Activated CD8-positive, alpha-beta T cell treated with anti-CD3 and anti-CD28 coated beads, Interleukin-2, amount 10 ng/mL, durations not matched to agents 7 days and 5 days (primary cell): ENCODE results near the gene NREP. TPM values are rescaled to one million over a fixed set of nuclear protein-coding genes. Genes with fewer than 3 reads are reported as not detected.

ENCODE experiments used
- ATAC-seq: fragments of 150-1000 bp; cut with Tn5 transposase; one replicate; pipeline ENCODE4 v1.10.0; 2021; ENCODE audit warnings: moderate library complexity
- CTCF ChIA-PET: fragments of 350-600 bp; sonication (Branson Sonifier 250); formaldehyde crosslinking; loops from one replicate; lab custom pipeline; 2021; ENCODE audit warnings: antibody characterized with exemption; lab: Charles Lee
- POLR2A ChIA-PET: fragments of 350-600 bp; sonication (Branson Sonifier 250); formaldehyde crosslinking; loops from one replicate; lab custom pipeline; 2021; ENCODE audit warnings: antibody characterized with exemption; lab: Charles Lee
- DNase-seq: peaks from one replicate; pipeline ENCODE4 v3.0.0-alpha.2; 2020
- H3K27ac Mint-ChIP-seq: one replicate; pipeline ENCODE4 v1.8.0; 2021; ENCODE audit warnings: mild to moderate bottlenecking, mixed read lengths
- H3K27me3 Mint-ChIP-seq: one replicate; pipeline ENCODE4 v1.8.0; 2021; ENCODE audit warnings: low read depth, mixed read lengths
- H3K36me3 Mint-ChIP-seq: one replicate; pipeline ENCODE4 v1.8.0; 2021; ENCODE audit warnings: low read depth, mixed read lengths
- H3K4me1 Mint-ChIP-seq: one replicate; pipeline ENCODE4 v1.8.0; 2021; ENCODE audit warnings: low read depth, mixed read lengths
- H3K4me3 Mint-ChIP-seq: one replicate; pipeline ENCODE4 v1.8.0; 2021; ENCODE audit warnings: mild to moderate bottlenecking, mixed read lengths
- H3K9me3 Mint-ChIP-seq: one replicate; pipeline ENCODE4 v1.8.0; 2022; ENCODE audit warnings: mixed read lengths; ENCODE audit not compliant: insufficient read depth
- total RNA-seq, 2 experiments: library from RNA; stranded (reverse); gene quantifications; one replicate each; pipeline ENCODE4 v1.2.3, GENCODE V29; 2021

The NREP gene
- total RNA-seq, 2 experiments from 2014 or later = 18.6 to 19.7 TPM

- ATAC-seq = no peak
- no peak overlapping the region for H3K27ac Mint-ChIP-seq
- POLR2A ChIA-PET = no interaction called here
Observed at GRCh38 chr5:111689357-111689935, 67.5 kb downstream of the NREP start.

GRCh38 chr5:111685969-111686368 lies 71.0 kb downstream of the NREP start:
- no peak overlapping the region for H3K27ac Mint-ChIP-seq
- no peak for DNase-seq
- POLR2A ChIA-PET = no interaction called here
- no peaks in the 10 kb centered on the region for H3K4me1 Mint-ChIP-seq
- no peaks in the 10 kb centered on the region for H3K36me3 Mint-ChIP-seq
- CTCF ChIA-PET = interaction anchor here (1.0 to 1.7 kb wide), 4 partner anchors 18 to 313 kb away, joined by 3 to 6 read pairs (median 4); no protein-coding TSS in a partner anchor
- no peak overlapping the region for H3K4me3 Mint-ChIP-seq
- no peaks in the 10 kb centered on the region for H3K9me3 Mint-ChIP-seq
- peaks cover 2% of the 10 kb centered on the region for H3K27me3 Mint-ChIP-seq
- ATAC-seq = no peak

More at GRCh38 chr5:111689357-111689935, 67.5 kb downstream of the NREP start:
- Mint-ChIP-seq H3K4me1 (no peaks in the 10 kb centered on the region), H3K36me3 (no peaks in the 10 kb centered on the region), H3K9me3 (no peaks in the 10 kb centered on the region), H3K4me3 (no peak overlapping the region), H3K27me3 (peaks cover 9% of the 10 kb centered on the region)
- CTCF ChIA-PET = interaction anchor here (1.1 to 1.2 kb wide), 2 partner anchors 13 to 65 kb away, joined by 3 to 4 read pairs; no protein-coding TSS in a partner anchor
- no peak for DNase-seq

GRCh38 chr5:111682641-111683040 lies 74.4 kb downstream of the NREP start:
- Mint-ChIP-seq H3K4me3 (no peak overlapping the region), H3K36me3 (no peaks in the 10 kb centered on the region), H3K27ac (no peak overlapping the region), H3K27me3 (peaks cover 3% of the 10 kb centered on the region), H3K4me1 (no peaks in the 10 kb centered on the region), H3K9me3 (no peaks in the 10 kb centered on the region)
- ChIA-PET CTCF (no interaction called here), POLR2A (no interaction called here)
- no peak for ATAC-seq
- DNase-seq = no peak

GRCh38 chr5:111682121-111682520 lies 74.9 kb downstream of the NREP start:
- ATAC-seq = no peak
- no peak overlapping the region for H3K4me3 Mint-ChIP-seq
- ChIA-PET POLR2A (no interaction called here), CTCF (no interaction called here)
- DNase-seq = no peak
- no peaks in the 10 kb centered on the region for H3K4me1 Mint-ChIP-seq
- H3K27me3 Mint-ChIP-seq = peaks cover 3% of the 10 kb centered on the region
- no peaks in the 10 kb centered on the region for H3K9me3 Mint-ChIP-seq
- H3K27ac Mint-ChIP-seq = no peak overlapping the region
- H3K36me3 Mint-ChIP-seq = no peaks in the 10 kb centered on the region

GRCh38 chr5:111681414-111682120 lies 75.4 kb downstream of the NREP start:
- ChIA-PET POLR2A (no interaction called here), CTCF (no interaction called here)
- ATAC-seq (no peak), DNase-seq (no peak)
- H3K9me3 Mint-ChIP-seq = no peaks in the 10 kb centered on the region
- no peaks in the 10 kb centered on the region for H3K4me1 Mint-ChIP-seq
- no peak overlapping the region for H3K4me3 Mint-ChIP-seq
- peaks cover 5% of the 10 kb centered on the region for H3K27me3 Mint-ChIP-seq
- H3K27ac Mint-ChIP-seq = no peak overlapping the region
- H3K36me3 Mint-ChIP-seq = no peaks in the 10 kb centered on the region

GRCh38 chr5:111680737-111681413 lies 76.1 kb downstream of the NREP start:
- Mint-ChIP-seq H3K27ac (no peak overlapping the region), H3K36me3 (no peaks in the 10 kb centered on the region), H3K4me1 (no peaks in the 10 kb centered on the region), H3K9me3 (no peaks in the 10 kb centered on the region), H3K4me3 (no peak overlapping the region), H3K27me3 (peaks cover 8% of the 10 kb centered on the region)
- ChIA-PET POLR2A (interaction anchor here (0.6 kb wide), 1 partner anchor 1307 kb away, joined by 3 read pairs; no protein-coding TSS in a partner anchor), CTCF (no interaction called here)
- no peak for DNase-seq
- ATAC-seq = no peak

GRCh38 chr5:111679611-111680010 lies 77.4 kb downstream of the NREP start:
- Mint-ChIP-seq H3K4me3 (no peak overlapping the region), H3K4me1 (no peaks in the 10 kb centered on the region), H3K36me3 (no peaks in the 10 kb centered on the region), H3K27me3 (peaks cover 10% of the 10 kb centered on the region), H3K9me3 (no peaks in the 10 kb centered on the region), H3K27ac (no peak overlapping the region)
- POLR2A ChIA-PET = no interaction called here
- DNase-seq = no peak
- CTCF ChIA-PET = no interaction called here
- no peak for ATAC-seq

Other genes with a start within 250 kb of the NREP start
- gene STARD4, start 244.7 kb downstream of the NREP start, total RNA-seq = 10 to 100 TPM; 52.3 to 55.9 TPM